NCI-H748 (cell line): ENCODE measurements around the gene DCLK1.
"Not testable (repeated sequence)": the region's sequence is repeated elsewhere in the genome, so short reads cannot be mapped to it uniquely, and the experiment has no call there.

Experiments used
- DNase-seq: peaks from one replicate; lab custom pipeline; 2025; ENCODE audit not compliant: unreplicated experiment; lab: John Stamatoyannopoulos, UW

The DCLK1 gene

DNA sequence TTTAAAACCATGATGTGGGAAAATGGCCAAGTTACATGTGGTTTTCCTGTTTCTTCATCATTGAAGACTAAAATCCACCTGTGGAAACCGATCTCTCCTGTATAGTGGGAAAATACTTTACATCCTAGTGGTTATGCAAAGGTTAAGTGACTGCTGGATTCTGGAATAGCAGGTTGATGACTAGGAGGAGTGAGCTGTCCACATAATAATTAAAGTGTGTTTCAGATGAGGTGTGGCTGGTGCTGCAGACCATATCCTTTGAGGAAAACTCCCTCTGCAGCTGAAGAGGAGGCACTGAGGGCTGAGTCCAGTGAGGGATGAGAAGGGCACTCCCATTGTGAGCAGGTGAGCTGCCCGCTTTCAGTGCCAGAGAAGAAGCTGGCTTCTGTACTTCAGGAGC lies 43.2 kb downstream of the DCLK1 start:
- DNase-seq, result peak; percentile 87

- DNase-seq, result peak; percentile 88
Observed at GRCh38 chr13:36086117-36086516, 45.1 kb downstream of the DCLK1 start.

- DNase-seq, result no peak
Observed at GRCh38 chr13:36084131-36084530, 47.1 kb downstream of the DCLK1 start.

- DNase-seq, result no peak
Observed at GRCh38 chr13:36082806-36083205, 48.4 kb downstream of the DCLK1 start.

GRCh38 chr13:36082396-36082795 lies 48.8 kb downstream of the DCLK1 start:
- no peak for DNase-seq

- no peak for DNase-seq
Observed at GRCh38 chr13:36076211-36076610, 55.0 kb downstream of the DCLK1 start.

DNA sequence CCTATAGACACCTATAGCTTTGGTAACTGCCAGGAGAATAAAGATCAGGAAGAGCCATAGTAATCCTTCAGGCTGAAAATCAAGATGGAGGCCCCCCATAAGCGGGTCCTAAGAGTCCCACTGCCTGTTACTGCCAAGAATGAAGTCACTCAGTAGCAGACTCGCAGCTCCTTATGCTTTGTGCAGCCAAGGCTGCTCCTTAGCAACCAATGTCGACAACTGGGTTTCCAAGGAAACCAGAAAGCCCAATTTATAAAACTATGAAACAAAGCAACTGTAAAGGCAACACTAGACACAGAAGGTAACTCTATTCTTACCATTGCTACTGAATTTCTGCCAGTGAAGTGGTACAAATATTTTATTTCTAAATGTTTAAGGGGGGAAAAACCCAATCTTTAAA lies 56.5 kb downstream of the DCLK1 start:
- peak; percentile 87 for DNase-seq

DNA sequence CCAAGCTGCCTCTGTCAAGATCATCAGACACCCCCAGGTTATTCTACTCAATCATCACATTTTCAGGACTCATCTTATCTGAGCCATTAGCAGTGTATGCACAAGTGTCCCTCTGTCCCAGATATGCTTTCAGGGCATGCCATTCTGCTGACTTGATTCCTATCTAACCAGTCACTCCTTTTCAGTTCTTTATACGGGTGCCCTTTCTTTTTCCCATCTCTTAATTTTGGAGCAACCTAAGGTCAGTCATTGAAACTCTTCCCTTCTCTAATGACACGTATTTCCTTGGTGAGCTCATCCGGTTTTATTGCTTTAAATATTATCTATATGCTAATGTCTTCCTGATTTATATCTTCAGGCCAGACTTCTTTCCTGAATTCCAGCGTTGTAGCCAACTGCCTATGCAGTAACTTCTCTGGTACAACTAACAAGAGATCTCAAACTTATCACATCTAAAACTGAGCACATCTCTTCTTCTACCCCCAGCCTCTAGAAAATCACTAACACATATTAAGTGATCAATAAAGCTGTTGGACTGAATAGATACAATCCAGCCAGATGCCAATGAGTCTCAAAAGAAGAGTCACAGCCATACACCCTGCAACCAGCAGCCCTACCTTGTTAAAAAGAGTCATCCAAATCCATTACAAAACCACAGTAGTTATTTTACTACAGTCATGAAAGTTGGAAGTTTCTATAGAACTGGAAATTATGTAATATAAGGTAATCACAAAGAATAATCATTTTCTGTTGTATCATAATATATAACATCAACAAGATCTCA lies 58.8 kb downstream of the DCLK1 start:
- DNase-seq, result no peak

- not testable (repeated sequence) for DNase-seq
Observed at GRCh38 chr13:36070504-36071192, 60.5 kb downstream of the DCLK1 start.

GRCh38 chr13:36069881-36070366 lies 61.3 kb downstream of the DCLK1 start:
- DNase-seq, result no peak

DNA sequence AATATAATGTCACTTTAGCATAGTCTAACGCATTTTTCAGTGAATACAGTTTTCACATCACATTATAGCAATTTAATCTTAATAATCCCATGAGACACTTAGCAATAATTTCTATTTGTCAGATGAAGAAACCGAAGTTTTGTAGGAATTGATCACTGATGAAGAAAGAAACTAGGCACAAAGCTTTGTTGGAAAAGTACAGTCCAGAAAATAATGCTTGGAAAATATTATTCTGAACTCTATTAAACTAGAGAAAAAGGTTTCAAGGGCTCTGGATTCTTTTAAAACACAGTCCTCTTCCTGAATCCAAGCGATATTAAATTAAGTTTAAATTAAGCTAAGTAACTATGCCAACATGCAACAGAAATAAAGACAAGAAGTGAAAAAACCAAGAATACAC lies 62.2 kb downstream of the DCLK1 start:
- DNase-seq, result no peak

DNA sequence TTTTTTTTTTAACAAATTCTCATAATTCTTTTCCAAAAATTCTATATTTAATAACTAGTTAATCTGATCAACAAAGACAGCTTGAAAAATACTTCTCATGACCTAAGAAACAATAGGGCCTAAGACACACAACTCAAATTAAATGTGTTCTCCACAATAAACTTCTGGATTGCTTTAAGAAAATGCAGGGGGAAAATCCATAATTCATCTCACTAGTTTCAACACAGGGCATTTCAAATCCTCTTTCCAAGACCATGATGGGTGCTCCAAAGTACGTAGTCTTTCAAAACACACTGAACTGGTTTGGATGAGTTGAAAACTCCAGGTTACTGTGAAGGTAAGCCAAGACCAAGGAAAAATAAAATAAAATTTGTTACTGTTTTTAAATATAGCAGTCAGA lies 62.6 kb downstream of the DCLK1 start:
- no peak for DNase-seq

GRCh38 chr13:36067746-36068381 lies 63.3 kb downstream of the DCLK1 start:
- no peak for DNase-seq

DNA sequence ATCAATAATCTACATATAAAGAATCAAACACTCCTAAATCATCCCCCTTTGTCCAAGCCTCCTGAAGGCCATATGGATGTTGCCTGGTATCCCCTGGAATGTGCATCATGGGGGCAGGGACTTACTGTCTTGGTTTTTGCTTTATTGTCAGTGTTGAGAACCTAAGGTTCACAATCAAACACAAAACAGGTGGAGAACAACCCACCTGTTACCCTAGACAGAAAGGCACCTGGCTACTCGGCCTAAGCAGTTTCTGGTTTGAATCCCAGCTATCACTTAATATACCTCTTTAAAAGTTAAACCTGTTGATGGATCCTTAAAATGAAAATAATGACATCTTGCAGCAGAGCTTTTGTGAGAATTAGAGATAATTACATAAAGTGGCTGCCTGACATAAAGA lies 68.9 kb downstream of the DCLK1 start:
- peak; percentile 33 for DNase-seq

GRCh38 chr13:36061621-36062020 lies 69.6 kb downstream of the DCLK1 start:
- no peak for DNase-seq

GRCh38 chr13:36061054-36061453 lies 70.1 kb downstream of the DCLK1 start:
- DNase-seq, result no peak

DNA sequence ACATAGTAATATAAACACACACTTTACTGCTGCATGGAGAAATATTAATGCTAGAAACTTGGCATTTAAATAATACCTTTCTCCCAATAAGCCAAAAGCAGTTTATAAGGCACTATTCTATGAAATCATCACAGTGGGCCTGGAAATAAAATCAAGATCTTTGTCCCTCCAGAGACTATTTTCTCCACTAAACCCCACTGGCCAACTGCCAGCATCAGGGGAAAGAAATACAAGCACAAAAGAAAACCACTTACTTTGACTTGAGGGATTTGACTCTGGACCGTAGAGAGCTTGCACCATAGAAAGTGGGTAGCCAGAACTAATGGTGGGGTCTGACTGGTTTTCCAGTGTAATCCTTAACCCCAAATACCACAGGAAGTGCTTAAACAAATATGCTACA lies 71.9 kb downstream of the DCLK1 start:
- no peak for DNase-seq

GRCh38 chr13:36058116-36058515 lies 73.1 kb downstream of the DCLK1 start:
- DNase-seq, result no peak

GRCh38 chr13:36057547-36057946 lies 73.6 kb downstream of the DCLK1 start:
- DNase-seq, result no peak

DNA sequence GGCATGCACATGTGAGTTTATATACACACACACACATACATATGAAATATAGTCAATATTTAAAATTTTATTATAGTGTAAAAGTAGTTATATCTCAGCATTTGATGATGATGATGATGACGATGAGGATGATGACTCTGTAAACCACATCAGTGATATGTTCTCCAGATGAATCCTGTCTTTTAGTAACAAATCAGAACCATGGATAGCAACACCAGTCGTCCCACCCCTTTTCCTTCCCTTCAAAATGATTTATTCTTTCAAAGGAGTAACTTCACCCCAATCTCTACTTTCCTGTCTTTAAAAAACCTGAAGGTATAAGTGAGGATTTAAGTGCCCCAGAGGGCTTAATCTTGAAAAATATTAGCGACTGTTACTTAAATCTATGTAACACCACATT lies 74.1 kb downstream of the DCLK1 start:
- DNase-seq, result no peak

DNA sequence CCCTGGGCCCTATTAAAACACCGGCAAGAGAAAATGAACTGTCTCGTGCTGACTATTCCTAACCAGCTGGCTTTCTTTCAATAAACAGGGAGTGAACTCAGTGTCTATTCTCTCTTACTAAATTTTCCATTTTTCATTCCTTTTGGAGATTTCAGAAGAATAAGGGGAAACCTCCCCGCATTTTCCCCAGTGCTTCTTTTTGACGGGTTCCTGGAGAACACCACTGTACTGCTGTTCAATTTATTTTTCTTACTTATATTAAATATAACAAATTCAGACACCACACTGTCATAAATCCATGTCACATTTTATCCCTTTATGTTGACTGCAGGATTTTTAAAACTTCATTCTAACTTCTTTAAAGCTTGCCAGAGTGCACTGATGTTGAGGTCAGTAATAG lies 75.8 kb downstream of the DCLK1 start:
- DNase-seq, result no peak

DNA sequence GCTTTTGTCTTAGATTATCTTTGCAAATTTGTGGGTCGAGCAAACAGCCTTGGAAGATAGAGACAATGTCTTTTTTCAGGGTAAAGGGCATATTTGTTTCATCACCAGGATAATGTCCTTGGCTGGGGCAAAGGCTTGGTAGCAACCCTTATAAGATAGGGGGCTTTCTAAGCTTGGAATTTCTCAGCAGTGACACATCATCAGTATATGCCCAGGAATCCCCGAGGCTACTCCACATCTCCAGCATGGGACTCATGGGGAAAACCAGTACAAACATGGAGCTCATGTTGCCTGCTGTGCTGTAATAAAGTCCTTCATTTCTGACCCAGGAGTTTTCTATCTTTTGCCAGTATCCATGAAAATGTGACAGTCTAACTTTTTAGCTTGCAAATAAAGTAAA lies 77.1 kb downstream of the DCLK1 start:
- DNase-seq, result no peak
